Hepatocyte (in vitro differentiated cells): Measurements from ENCODE around the gene GRIK2. TPM values are rescaled to one million over a fixed set of nuclear protein-coding genes. Genes with fewer than 3 reads are reported as not detected.

Source experiments
- DNase-seq: peaks from one replicate; pipeline ENCODE4 v3.0.0-alpha.2; 2016; ENCODE audit warnings: low spot score
- H2AFZ ChIP-seq: fragments of 200-600 bp; sonication (generic); 2 replicates; pipeline ENCODE4 v1.6.0; 2016; ENCODE audit warnings: antibody characterized with exemption, mild to moderate bottlenecking
- H3K27ac ChIP-seq: fragments of 200-600 bp; sonication (generic); 2 replicates; pipeline ENCODE4 v1.5.1; 2016; ENCODE audit warnings: mild to moderate bottlenecking
- H3K27me3 ChIP-seq: fragments of 200-600 bp; sonication (generic); 2 replicates; pipeline ENCODE4 v1.6.1; 2016
- H3K36me3 ChIP-seq: fragments of 200-600 bp; sonication (generic); replicated peaks from 2 replicates; pipeline ENCODE4 v1.5.1; 2016; ENCODE audit warnings: low read depth; ENCODE audit not compliant: insufficient read depth
- H3K4me1 ChIP-seq: fragments of 200-600 bp; sonication (generic); 2 replicates; pipeline ENCODE4 v1.5.1; 2016; ENCODE audit warnings: mild to moderate bottlenecking, moderate library complexity; ENCODE audit not compliant: insufficient read depth
- H3K4me2 ChIP-seq: fragments of 200-600 bp; sonication (generic); 2 replicates; pipeline ENCODE4 v1.6.0; 2016
- H3K4me3 ChIP-seq: fragments of 200-600 bp; sonication (generic); 2 replicates; pipeline ENCODE4 v1.5.1; 2016; ENCODE audit warnings: mild to moderate bottlenecking
- H3K79me2 ChIP-seq: fragments of 200-600 bp; sonication (generic); 2 replicates; pipeline ENCODE4 v1.6.0; 2017; ENCODE audit warnings: mild to moderate bottlenecking
- H3K9me2 ChIP-seq: fragments of 200-600 bp; sonication (generic); replicated peaks from 2 replicates; pipeline ENCODE4 v1.6.0; 2017; ENCODE audit warnings: mild to moderate bottlenecking; ENCODE audit not compliant: insufficient read depth
- H3K9me3 ChIP-seq: fragments of 200-600 bp; sonication (generic); 2 replicates; pipeline ENCODE4 v1.5.1; 2016; ENCODE audit warnings: low read depth, mild to moderate bottlenecking
- H4K20me1 ChIP-seq: fragments of 200-600 bp; sonication (generic); 2 replicates; pipeline ENCODE4 v1.6.0; 2016; ENCODE audit warnings: mild to moderate bottlenecking; ENCODE audit not compliant: insufficient read depth, poor library complexity, severe bottlenecking
- CTCF ChIP-seq: fragments of 200-600 bp; sonication (generic); IDR thresholded peaks from 2 replicates; pipeline ENCODE4 v1.5.1; 2016; ENCODE audit warnings: antibody characterized with exemption, mild to moderate bottlenecking; ENCODE audit not compliant: poor library complexity
- EZH2 ChIP-seq: fragments of 200-600 bp; sonication (generic); IDR thresholded peaks from 2 replicates; pipeline ENCODE4 v1.6.1; 2016; ENCODE audit warnings: antibody characterized with exemption, mild to moderate bottlenecking, borderline replicate concordance
- EZH2phosphoT487 ChIP-seq: fragments of 200-600 bp; sonication (generic); IDR thresholded peaks from one replicate; pipeline ENCODE4 v1.6.1; 2018; ENCODE audit warnings: antibody characterized with exemption, mild to moderate bottlenecking, low read depth, moderate library complexity; ENCODE audit not compliant: unreplicated experiment, severe bottlenecking
- WGBS: methylation state at CpG from one replicate; pipeline ENCODE4 v1.1.6; 2016; ENCODE audit warnings: low lambda C conversion rate; ENCODE audit errors: missing lambda C conversion rate; 5-methylcytosine and 5-hydroxymethylcytosine counted together
- polyA plus RNA-seq: library from polyadenylated mRNA; unstranded; fragments of >200 nt; fragmentation: Nextera tagmentation; extraction: Ambion mirVana; gene quantifications from 2 replicates; pipeline ENCODE4 v1.2.1, GENCODE V29; 2016
- total RNA-seq: library from RNA; depleted of rRNA; stranded (reverse); fragments of >200 nt; gene quantifications from 2 replicates; pipeline ENCODE4 v1.2.3, GENCODE V29; 2014

Gene GRIK2
- total and polyA plus RNA-seq, 2 experiments from 2014 or later = 5.8 to 6.2 TPM

DNA sequence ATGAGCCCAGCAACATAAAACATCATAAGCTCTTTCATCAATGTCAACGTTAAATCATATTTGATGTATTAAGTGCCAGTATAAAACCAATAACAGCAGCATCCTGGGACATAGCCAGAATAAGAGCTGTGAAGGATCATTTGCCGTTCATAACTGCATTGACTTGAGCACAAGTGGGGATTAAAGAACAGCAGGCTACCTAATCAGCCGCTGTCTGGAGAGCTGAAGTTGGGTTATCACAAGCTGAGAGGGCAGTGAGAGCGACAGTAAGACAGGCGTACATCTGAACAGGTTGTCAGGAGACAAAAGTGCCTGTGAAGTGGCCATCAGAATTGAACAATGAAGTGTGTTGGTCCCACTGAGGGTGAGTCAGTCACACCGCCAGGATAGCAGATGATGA, 269.6 kb downstream of the GRIK2 start:
- H3K4me2 ChIP-seq = no peak overlapping the region
- DNase-seq = no peak
- H3K79me2 ChIP-seq = no peaks in the 10 kb centered on the region
- TF ChIP-seq CTCF (no peak), EZH2 (no peak)
- no peaks in the 10 kb centered on the region for H3K36me3 ChIP-seq
- H2AFZ ChIP-seq = no peak overlapping the region
- H4K20me1 ChIP-seq = no peaks in the 10 kb centered on the region
- no peaks in the 10 kb centered on the region for H3K9me2 ChIP-seq
- H3K4me3 ChIP-seq = no peak overlapping the region
- H3K9me3 ChIP-seq = no peaks in the 10 kb centered on the region
- WGBS = 60% methylated on average over 6 of the region's 6 CpGs
- no peaks in the 10 kb centered on the region for H3K4me1 ChIP-seq
- H3K27ac ChIP-seq = no peak overlapping the region
- H3K27me3 ChIP-seq = no peaks in the 10 kb centered on the region

DNA sequence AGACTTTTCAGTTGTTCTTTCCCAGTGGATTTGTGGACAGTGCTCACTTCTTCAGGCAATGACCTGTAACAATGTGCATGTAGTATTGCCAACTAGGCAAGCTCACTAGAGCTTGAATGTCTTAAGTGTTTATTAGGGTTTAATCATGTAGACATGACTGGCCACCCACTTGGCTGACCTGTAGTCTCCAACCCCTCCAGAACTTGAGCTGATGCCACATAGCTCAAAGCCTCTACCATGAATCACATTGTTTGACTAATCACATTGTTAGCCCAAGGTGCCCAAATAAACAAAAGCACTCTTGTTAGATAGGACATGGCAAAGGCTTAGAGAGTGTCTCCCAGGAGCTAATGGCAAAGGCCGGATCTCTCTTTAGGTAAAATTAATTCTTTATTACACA, 272.7 kb downstream of the GRIK2 start:
- Histone ChIP-seq H4K20me1 (no peaks in the 10 kb centered on the region), H3K9me3 (no peaks in the 10 kb centered on the region), H3K36me3 (no peaks in the 10 kb centered on the region), H3K4me1 (no peaks in the 10 kb centered on the region), H2AFZ (no peak overlapping the region), H3K9me2 (no peaks in the 10 kb centered on the region), H3K4me2 (no peak overlapping the region), H3K27me3 (no peaks in the 10 kb centered on the region), H3K27ac (no peak overlapping the region), H3K79me2 (no peaks in the 10 kb centered on the region), H3K4me3 (no peak overlapping the region)
- WGBS = 74% methylated on average over 1 of the region's 1 CpG
- no peak for DNase-seq
- TF ChIP-seq EZH2phosphoT487 (no peak), CTCF (no peak), EZH2 (no peak)

DNA sequence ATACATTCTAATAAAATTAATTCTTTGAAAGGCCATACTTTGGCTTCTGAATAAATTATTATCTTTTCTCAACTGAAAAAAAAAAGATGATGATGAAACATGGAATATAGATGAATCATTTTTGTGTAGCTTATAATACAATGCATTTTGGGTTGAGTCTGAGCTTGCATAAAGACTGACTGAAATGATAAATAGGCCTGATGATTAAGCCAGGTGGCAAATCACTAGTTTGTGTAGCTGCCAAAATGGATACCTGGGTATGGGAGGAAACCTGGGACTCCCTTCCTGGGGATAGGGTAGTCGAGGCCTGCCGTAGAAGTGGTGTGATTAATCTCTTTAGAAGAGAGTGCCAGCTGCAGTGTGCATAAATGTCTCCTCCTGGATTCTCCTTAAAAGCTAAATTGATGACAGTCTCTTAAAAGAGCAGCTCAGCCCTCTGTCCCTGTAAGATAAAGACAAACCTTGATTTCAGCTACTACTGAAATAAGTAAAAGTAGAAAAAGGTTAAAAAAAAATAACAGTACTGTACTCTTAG, 275.1 kb downstream of the GRIK2 start:
- Histone ChIP-seq H3K9me2 (no peaks in the 10 kb centered on the region), H3K36me3 (no peaks in the 10 kb centered on the region), H3K27ac (no peak overlapping the region), H2AFZ (no peak overlapping the region), H3K79me2 (no peaks in the 10 kb centered on the region), H3K4me1 (no peaks in the 10 kb centered on the region), H3K4me2 (no peak overlapping the region), H3K4me3 (no peak overlapping the region), H3K27me3 (no peaks in the 10 kb centered on the region), H4K20me1 (no peaks in the 10 kb centered on the region), H3K9me3 (no peaks in the 10 kb centered on the region)
- TF ChIP-seq EZH2phosphoT487 (no peak), CTCF (no peak), EZH2 (no peak)
- DNase-seq = no peak
- 85% methylated on average over 2 of the region's 2 CpGs for WGBS

DNA sequence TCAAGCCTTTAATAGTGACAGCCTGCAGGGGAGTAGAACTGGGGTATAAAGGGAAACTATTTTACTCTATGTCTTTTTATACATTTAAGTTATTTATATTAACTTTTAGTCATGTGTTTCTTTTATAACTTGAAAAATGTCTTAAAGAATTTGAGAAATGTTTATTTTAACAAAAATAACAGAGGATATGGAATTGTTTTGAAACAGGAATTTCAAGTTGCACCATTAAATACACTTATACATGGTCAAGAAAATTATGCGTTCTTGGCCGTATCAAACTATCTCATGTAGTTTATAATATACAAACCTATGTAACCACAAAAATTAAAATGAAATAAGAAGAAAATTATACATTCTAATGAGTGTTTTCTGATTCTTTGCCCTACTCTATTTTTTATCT, 282.7 kb downstream of the GRIK2 start:
- 95% methylated on average over 2 of the region's 2 CpGs for WGBS
- no peak overlapping the region for H3K4me2 ChIP-seq
- H3K4me1 ChIP-seq = no peaks in the 10 kb centered on the region
- H4K20me1 ChIP-seq = no peaks in the 10 kb centered on the region
- H3K27ac ChIP-seq = no peak overlapping the region
- H3K4me3 ChIP-seq = no peak overlapping the region
- no peak for TF ChIP-seq EZH2phosphoT487
- TF ChIP-seq CTCF = no peak
- no peak for TF ChIP-seq EZH2
- H3K9me2 ChIP-seq = no peaks in the 10 kb centered on the region
- H3K79me2 ChIP-seq = no peaks in the 10 kb centered on the region
- no peak overlapping the region for H2AFZ ChIP-seq
- H3K27me3 ChIP-seq = no peaks in the 10 kb centered on the region
- no peak for DNase-seq
- no peaks in the 10 kb centered on the region for H3K36me3 ChIP-seq
- H3K9me3 ChIP-seq = no peaks in the 10 kb centered on the region
